SK-N-MC (cell line): Measurements from ENCODE around the gene FAM78A.

Source experiments
- EZH2 ChIP-seq: fragments of 200-600 bp; sonication (generic); IDR thresholded peaks from one replicate; pipeline ENCODE4 v1.6.1; 2017; ENCODE audit warnings: antibody characterized with exemption
- FOXP2 ChIP-seq: optimal IDR thresholded peaks from 2 replicates; pipeline ENCODE3; 2011; ENCODE audit warnings: mild to moderate bottlenecking, moderate library complexity; ENCODE audit not compliant: insufficient read depth; ENCODE audit errors: extremely low read length, control extremely low read depth
- POLR2AphosphoS5 ChIP-seq: IDR thresholded peaks from 2 replicates; pipeline ENCODE4 v1.6.1; 2012; ENCODE audit warnings: mild to moderate bottlenecking, low read depth, low read length, borderline replicate concordance

DNA sequence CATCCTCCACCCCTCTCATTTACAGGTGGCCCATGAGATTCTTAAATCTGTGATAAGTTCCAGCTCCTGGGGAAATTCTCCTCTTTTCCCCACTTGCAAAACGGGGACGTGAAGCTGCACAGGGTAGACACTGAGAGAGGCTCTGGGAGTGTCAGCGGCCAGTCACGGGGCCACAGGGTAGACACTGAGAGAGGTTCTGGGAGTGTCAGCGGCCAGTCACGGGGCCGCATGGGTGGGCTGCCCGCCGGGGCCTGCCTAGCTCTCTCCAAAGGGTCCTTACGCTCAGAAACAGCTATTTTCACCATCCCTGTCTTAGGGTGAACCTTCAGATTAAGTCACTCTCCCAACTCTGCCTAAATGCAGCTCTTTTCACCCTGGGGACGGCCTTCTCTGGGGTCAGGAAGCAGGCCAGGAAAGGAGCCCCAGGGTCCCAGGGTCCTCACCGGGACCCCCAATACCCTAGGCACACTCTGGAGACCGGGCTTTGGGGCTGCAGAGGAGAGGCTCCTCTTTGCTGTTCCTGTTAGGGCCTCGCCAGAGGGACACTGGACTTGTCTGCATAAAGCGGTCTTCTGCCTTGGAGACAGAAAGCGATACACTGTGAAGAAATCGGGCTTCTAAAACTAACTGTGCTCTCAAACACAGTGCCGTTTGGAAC, 1.5 kb downstream of the FAM78A start:
- TF ChIP-seq POLR2AphosphoS5 (no peak), EZH2 (no peak), FOXP2 (no peak)
